Renal cortical epithelial cell (primary cell): ENCODE data around the gene SENP7. TPM values are rescaled to one million over a fixed set of nuclear protein-coding genes. Genes with fewer than 3 reads are reported as not detected.
"Not testable (repeated sequence)": the region's sequence is repeated elsewhere in the genome, so short reads cannot be mapped to it uniquely, and the experiment has no call there.

Experiments
- DNase-seq: peaks from one replicate; pipeline ENCODE4 v3.0.0-alpha.2; 2011; ENCODE audit warnings: low read depth
- total RNA-seq: library from RNA; depleted of rRNA; stranded (reverse); fragments of >200 nt; gene quantifications from 2 replicates; pipeline ENCODE4 v1.2.3, GENCODE V29; 2014

Gene SENP7
- total RNA-seq, 1 donor from 2014 or later = 16.4 TPM

GRCh38 chr3:101527906-101528305 lies 14.9 kb upstream of the SENP7 start:
- no peak for DNase-seq

- DNase-seq = no peak
These were observed 14.4 kb upstream of the SENP7 start for GRCh38 chr3:101527441-101527840.

DNA sequence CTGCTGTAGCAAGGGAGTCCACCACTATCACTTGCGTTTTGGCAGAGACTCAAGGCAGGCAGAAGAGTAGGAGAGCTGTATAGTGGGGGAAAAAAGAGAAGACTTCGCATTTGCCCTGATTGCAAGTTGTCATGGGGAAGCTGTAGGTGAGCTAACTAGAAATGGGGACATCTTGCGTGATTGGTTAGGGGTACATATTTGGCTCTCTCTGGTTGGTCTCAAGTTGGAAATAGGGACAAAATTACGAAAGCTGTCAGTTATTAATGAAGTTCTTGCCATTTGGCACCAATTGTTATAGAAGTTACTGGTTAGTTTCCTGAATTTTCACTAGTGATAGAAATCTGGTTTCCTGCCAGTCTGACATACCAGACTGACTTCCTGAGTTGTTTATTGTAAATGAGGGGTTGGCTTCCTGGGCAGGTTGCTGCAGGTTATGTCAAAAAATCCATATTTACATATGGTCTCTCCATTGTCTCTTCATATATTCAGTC lies 8.2 kb upstream of the SENP7 start:
- no peak for DNase-seq

DNA sequence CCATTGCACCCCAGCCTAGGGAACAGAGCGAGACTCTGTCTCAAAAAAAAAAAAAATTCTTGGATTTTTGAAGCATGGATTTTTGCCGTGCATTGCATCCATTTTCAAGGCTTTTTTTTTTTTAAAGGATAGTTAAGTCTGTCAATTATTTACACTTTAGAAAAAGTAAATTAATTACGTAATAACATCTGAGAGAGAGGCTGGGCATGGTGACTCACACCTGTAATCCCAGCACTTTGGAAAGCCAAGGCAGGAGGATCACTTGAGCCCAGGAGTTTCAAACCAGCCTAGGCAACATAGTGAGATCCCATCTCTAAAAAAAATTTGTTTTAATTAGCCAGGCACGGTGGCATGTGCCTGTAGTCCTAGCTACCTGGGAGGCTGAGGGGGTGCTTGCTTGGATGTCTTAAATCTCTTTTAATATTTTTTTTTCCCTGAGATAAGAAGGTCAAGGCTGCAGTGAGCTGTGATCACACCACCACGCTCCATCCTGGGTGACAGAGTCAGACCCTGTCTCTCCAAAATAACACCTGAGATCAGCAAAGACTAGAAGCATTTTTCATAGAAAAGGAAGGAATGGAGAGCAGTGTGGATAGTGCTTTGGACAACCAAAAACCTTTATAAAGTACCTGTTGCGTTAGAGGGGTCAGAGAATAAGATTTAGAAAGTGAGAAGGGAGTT lies 6.8 kb upstream of the SENP7 start:
- peak; percentile 89 for DNase-seq

DNA sequence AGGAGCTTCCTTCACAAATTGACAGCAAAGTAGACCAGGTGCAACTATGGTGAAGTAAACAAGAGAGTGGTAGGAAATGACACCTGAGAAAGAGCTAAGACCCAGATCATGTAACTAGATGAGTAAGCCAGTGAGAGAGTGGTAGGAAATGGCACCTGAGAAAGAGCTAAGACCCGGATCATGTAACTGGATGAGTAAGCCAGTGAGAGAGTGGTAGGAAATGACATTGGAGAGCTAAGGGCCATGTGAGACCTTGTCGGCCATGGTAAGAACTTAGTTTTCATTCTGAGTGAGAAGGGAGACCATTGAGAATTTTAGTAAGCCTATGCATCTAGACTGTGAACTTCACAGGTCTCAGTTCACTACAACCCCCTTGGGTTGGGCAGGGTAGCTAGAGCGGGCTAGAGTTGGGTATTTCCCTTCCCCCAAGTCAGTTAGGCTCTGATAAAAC lies 5.4 kb upstream of the SENP7 start:
- DNase-seq = peak; percentile 71

DNA sequence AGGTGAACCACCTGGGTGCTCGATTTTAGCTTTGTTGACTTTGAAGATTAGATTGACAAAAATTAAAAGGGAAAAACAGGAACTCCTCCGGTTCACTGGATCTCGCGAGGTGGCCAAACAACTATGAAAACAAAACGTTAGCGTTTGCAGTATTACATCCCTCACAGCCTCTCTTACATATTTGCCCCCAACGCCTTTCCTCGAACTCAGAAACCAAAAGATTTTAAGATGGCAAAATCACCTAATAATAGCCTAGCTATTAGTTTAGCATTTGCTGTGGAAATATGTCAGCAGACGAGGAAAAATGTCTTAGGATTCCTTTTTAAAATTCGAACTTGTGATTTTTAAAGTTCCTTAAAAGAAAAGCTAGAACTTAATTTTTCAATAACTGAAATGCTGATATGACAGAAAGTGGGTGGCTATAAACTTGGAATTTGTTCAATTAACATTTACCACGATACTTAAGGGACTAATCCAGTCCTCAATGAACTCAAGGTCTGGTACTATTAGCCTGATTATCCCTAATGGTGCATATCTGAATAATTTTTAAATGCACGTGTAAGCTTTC lies 491 bp upstream of the SENP7 start:
- no peak for DNase-seq

DNA sequence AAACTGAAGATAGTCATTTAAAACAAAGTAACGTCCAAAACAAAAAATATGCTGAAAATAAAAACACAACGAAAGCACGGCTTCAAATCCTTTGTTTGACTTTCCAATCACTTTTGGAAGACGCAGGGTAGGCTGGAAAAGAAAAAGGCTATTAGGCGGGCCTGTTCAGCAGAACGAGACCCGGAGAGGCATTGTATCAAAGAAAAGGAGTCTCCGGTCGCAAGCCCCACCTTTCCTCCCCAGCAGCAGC lies 691 bp downstream of the SENP7 start:
- DNase-seq = no peak

DNA sequence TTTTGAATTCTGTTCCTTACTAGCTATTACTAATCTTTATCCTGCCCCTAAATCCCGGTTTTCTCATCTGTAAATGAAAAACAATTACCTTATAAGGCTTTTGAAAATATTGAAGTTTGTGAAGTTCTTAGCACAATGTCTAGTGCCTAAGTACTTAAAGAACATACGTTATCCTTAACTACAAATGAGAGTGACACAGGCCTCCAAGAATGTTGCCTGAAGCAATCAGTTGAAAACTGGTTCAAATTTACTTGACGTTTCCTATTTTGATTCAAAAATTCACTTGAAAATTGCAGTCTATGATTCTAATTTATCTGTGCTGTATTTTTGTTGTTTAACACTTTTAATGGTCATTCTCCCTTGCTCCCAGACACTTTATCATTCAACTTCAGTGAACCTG lies 3.2 kb downstream of the SENP7 start:
- DNase-seq = peak; percentile 53

- no peak for DNase-seq
These were observed 3.7 kb downstream of the SENP7 start for GRCh38 chr3:101509281-101509680.

GRCh38 chr3:101501783-101502182 lies 11.2 kb downstream of the SENP7 start:
- DNase-seq = no peak

DNA sequence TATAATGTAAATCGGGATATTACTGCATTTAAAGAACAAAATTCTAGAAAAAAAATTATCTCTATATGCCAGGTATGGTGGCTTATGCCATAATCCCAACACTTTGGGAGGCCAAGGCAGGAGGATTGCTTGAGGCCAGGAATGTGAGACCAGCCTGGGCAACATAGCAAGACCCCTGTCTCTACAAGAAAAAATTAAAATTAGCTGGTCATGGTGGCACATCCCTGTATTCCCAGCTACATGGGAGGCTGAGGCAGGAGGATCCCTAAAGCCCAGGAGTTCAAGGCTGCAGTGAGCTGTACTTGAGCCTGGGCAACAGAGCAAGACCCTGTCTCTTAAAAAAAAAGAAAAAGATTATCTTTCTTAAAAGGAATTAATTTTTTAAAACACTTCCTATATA lies 12.8 kb downstream of the SENP7 start:
- no peak for DNase-seq

- no peak for DNase-seq
These were observed 15.2 kb downstream of the SENP7 start for GRCh38 chr3:101497803-101498202.

DNA sequence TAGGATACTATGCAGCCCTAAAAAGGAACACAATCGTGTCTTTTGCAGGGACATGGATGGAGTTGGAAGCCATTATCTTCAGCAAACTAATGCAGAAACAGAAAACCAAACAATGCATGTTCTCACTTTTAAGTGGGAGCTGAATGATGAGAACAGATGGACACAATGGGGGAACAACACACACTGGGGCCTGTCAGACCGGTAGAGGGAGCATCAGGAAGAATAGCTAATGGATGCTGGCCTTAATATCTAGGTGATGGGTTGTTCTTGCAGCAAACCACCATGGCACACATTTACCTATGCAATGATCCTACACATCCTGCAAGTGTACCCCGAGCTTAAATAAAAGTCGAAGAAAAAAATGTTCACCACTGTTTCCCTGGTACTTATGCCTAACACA lies 17.5 kb downstream of the SENP7 start:
- no peak for DNase-seq

DNA sequence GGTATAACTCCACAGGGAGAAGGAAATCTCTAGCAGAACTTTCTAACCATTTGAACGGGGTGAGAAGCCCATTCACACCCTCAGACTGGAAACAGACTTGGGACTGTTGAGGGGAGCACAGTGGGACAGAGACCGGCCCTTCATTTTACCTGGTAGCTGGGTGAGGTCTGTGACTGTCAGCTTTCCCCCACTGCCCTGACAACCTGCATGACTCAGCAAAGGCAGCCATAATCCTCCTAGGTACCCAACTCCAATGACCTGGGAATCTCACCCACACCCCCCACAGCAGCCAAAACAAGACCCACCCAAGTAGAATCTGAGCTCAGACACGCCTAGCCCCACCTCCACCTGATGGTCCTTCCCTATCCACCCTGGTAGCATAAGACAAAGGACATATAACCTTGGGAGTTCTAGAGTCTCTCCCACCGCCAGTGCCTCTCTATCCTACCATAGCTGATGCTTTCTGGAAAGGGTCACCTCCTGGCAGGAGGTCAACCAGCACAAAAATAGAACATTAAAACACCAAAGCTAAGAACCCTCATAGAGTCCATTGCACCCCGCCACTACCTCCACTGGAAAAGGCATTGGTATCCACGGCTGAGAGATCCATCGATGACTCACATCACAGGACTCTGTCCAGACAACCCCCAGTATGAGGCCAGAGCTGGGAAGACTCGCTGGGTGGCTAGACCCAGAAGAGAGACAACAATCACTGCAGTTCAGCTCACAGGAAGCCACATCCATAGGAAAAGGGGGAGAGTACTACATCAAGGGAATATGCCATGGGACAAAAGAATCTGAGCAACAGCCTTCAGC lies 28.0 kb downstream of the SENP7 start:
- peak; percentile 59 for DNase-seq

DNA sequence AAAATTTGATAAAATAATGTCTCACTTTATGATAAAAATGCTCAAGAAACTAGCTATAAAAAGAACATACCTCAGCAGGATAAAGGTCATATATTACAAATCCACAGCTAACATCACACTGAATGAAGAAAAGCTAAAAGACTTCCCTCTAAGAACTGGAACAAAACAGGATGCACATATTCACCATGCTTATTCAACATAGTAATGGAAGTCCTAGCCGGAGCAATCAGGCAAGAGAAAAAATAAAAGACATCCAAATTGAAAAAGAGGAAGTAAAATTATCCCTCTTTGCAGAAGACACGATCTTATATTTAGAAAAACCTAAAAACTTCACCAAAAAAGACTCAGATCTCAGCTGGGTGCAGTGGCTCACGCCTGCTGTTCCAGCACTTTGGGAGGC lies 34.0 kb downstream of the SENP7 start:
- DNase-seq = no peak

DNA sequence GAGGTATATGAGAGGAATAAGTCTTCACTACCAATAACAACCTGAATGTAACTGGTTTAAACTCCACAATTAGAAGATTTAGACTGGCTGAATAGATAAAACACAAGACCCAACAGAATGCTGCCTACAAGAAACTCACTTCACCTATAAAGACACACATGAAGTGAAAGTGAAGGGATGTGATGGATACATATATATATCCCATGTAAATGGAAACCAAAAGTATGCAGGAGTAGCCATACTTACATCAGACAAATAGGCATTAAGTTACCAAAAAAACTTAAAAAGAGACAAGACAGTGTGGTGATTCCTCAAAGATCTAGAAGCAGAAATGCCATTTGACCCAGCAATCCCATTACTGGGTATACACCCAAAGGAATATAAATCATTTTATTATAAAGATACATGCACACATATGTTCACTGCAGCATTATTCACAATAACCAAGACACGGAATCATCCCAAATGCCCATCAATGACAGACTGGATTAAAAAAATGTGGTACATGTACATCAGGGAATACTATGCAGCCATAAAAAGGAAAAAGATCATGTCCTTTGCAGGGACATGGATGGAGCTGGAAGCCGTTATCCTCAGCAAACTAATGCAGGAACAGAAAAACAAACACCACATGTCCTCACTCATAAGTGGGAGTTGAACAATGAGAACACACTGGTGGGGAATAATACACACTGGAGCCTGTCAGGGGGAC lies 38.0 kb downstream of the SENP7 start:
- DNase-seq = not testable (repeated sequence)

DNA sequence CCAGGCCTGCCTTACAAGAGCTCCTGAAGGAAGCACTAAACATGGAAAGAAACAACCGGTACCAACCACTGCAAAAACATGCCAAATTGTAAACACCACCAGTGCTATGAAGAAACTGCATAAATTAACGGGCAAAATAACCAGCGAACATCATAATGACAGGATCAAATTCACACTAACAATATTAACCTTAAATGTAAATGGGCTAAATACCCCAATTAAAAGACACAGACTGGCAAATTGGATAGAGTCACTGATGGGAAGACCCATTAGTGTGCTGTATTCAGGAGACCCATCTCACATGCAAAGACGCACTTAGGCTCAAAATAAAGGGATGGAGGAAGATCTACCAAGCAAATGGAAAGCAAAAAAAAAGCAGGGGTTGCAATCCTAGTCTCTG lies 44.3 kb downstream of the SENP7 start:
- DNase-seq = not testable (repeated sequence)

DNA sequence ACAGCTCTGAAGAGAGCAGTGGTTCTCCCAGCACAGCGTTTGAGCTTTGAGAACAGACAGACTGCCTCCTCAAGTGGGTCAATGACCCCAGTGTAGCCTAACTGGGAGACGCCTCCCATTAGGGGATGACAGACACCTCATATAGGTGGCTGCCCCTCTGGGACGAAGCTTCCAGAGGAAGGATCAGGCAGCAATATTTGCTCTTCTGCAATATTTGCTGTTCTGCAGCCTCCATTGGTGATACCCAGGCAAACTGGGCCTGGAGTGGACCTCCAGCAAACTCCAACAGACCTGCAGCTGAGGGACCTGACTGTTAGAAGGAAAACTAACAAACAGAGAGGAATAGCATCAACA lies 45.7 kb downstream of the SENP7 start:
- not testable (repeated sequence) for DNase-seq

GRCh38 chr3:101466465-101467309 lies 46.3 kb downstream of the SENP7 start:
- no peak for DNase-seq

DNA sequence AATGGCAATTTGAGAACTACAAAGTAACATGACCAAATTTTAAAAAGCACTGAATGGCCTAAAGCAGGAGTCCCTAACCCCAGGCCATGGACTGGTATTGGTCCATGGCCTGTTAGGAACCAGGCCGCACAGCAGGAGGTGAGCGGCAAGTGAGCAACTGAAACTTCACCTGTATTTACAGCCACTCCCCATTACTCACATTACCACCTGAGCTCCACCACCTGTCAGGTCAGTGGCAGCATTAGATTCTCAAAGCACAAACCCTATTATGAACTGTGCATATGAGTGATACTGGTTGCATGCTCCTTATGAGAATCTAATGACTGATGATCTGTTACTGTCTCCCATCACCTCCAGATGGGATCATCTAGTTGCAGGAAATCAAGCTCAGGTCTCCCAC lies 48.8 kb downstream of the SENP7 start:
- no peak for DNase-seq

- no peak for DNase-seq
These were observed 51.6 kb downstream of the SENP7 start for GRCh38 chr3:101461451-101461850.

DNA sequence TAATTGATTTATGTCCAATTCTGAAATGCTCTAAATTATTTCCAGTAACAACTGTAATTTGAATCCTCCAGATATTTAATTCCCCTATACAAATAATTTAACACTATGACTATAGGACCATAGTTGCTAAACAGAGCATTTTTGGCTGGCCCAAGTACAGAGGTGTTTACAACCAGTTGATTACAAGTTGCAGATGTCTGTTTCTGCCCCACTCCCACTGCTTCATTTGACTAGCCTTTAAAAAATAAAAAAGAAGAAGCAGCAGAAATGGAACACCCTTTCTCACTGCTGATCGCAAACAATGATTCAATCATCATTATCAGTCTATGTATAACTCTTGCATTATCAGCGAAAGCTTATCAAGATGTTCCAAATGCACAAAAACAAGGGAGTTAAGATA lies 54.6 kb downstream of the SENP7 start:
- DNase-seq = no peak
